GM03348 (cell line): ENCODE data around the gene CNPY2.
"Not testable (repeated sequence)": the region's sequence is repeated elsewhere in the genome, so short reads cannot be mapped to it uniquely, and the experiment has no call there.

Source experiments
- DNase-seq: peaks from one replicate; pipeline ENCODE4 v3.0.0; 2012; ENCODE audit warnings: low spot score

Gene CNPY2

DNA sequence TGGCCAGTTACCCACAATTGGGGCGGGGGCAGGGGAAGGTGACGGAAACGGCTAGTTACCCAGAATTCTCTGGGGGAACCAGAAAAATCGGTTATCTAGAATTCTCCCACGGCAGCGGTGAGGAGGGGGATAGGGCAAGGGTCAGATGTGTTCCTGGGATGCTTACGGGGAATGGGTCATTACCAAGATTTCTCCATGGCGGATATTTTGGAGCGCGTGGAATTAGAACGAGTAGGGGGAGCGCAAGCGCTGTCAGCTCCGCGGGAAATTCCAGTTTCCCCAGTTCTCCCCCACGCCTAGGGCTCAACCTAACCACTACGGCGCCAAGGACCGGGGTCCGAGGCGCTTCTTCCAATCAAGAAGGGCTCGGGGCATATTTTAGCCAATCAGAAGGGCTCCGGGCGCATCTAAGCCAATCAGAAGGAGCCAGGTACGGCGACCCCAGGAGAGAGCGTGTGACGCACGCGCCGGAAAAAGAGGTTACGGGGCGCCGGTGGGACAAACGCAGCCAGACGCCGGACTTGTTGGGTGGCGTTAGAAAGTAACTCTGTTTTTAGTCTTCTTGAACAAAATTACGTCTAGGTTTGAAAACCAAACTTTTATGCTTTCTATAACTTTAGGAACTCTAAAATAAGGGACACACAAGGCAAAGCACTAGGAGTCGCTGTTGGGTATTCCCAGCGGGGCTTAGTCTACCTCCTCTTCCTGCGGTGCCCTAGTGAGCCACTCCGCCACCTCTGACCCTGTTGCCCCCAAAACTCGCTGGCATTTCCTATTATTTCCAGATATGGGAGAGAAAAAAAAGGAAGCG lies 18.1 kb upstream of the CNPY2 start, which contains the start of gene PAN2:
Gene PAN2, minus strand, starts transcription at position 322 of the 811 bp plus-strand sequence. CDS start 906 bp downstream, outside the sequence.
- peak; percentile 99 for DNase-seq

DNA sequence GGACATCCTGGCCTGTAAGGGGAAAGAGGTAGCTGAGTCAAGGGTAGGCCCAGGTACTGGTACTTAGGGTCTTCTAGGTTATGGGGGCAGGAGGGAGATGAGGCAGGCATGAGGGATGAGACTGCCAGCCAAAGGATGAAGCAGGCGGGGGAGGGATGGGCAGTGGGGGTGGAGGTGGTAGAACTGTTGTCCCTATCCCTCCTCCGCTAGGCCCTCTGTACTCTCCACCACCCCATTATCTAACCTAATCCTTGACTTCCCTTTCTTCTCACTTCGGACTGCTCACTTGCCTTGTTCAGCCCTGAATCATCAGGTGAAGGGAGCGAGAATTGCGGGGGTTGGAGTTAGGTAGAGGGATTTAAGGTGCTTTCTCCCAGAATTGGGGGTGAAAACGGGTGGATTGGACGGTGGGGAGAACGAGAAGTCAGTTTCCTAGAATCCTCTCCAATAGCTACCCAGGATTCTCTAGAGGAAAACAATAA lies 17.4 kb upstream of the CNPY2 start:
- DNase-seq, result no peak

DNA sequence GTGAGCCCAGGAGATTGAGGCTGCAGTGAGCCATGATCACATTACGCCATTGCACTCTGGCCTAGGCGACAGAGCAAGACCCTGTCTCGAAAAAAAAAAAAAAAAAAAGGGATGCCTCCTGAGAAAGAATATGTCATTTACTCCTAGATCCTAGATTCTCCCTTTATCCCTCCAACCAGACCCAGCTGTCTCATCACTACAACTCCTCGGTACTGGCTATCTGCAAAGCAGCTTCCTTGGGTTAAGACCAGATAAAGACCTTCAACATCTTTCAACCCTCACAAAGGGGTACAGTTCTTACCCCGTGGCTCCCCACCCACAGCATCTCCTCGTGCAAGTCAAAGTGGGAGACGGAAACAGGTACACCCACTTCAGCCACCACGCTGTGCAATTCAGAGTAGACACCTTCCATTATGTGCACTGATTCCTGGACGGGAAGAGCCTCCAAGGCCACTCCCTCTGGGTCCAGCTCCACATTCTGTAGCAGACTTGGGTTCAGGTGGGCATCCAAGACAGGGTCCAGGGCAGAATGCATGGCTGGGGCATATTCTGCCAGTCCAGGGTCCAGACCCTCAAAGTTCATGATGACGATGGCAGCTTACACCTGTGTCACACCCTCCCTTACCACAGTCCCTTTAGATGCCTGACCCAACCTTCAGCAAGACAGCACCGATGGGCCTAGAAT lies 16.9 kb upstream of the CNPY2 start:
- DNase-seq, result no peak

DNA sequence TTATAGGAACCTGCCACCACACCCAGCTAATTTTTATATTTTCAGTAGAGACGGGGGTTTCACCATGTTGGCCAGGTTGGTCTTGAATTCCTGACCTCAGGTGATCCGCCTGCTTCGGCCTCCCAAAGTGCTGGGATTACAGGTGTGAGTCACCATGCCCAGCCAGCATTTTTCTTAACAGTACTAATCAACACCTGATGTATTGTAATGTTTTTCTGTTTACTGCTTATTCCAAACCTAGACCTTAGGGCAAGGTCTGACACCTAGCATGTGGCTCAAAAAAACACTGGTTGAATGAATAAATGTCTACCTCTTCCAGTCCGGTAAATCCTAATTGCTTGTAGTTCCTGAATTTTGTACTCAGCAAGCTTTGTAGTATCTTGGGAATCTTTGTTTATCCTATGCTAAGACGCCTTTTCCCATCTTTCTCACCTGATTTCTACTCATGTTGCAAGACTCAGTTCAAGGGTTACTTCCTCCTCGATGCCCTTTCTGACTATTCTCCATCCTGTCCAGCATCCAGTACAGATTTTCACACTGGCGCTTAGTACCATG lies 15.2 kb upstream of the CNPY2 start:
- no peak for DNase-seq

DNA sequence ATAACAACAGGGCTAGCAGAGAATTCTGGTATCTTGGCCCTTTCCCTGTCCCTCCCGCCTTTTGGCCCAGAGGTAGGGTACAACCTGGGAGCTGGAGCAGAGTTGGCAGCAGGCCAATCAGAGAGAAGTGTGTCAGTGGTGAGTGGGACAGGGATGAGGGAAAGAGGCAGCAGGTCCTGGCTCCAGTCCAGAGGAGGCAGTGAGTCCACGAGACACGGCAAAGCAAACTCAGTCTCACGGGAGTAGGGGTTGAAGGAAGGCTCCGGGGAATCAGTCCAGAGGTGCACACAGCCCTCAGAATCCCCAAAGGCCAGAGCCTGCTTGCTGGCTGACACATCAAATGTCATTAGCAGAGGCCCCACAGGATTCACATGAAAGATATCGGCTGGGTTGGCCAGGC lies 10.7 kb upstream of the CNPY2 start:
- no peak for DNase-seq

DNA sequence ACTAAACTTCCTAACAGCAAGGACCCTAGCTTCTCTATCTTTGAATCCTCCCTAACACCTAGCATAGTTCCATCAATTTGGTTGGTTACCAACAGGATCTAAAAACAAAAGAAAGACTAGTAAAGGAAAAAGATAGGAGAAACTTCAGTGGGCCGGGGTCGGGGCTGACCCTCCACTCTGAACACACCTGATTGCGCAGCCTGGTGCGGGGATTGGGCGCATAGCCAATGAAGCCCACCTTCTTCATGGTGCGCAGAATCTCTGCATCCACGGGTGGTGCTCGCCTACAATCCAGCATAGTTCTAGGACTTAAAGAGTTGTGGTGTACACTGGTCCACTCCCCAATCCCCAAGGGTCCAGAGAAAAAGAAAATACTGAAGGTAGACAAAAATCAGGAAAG lies 10.3 kb upstream of the CNPY2 start:
- DNase-seq, result no peak

DNA sequence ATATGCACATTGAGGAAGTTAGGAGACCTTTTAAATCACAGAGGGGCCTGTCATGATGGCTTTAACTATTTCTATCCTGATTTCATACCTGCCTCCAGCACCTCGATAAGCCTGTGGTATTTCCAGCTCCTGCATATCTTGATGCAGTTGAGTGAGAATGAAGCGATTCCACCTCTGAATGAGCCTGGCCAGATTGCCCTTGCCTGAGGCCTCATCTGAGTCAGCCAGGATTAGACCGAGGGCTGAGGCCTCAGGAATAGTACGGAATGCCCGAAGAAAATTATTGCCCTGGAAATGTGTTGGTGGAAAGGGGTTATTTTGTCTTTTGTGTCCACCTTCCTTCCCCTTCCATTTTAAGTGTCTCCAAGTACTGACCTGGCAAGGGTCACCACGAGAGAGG lies 8.4 kb upstream of the CNPY2 start:
- DNase-seq, result no peak

DNA sequence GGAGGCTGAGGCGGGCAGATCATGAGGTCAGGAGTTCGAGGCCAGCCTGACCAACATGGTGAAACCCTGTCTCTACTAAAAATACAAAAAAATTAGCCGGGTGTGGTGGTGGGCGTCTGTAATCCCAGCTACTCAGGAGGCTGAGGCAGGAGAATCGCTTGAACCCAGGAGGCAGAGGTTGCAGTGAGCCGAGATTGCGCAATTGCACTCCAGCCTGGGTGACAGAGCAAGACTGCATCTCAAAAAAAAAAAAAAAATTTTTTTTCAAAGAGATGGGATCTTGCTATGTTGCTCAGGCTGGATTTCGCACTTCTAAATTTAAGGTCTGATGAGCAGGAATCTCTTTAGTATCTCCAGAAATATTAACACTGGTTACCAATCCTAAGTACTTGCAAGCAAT lies 5.8 kb upstream of the CNPY2 start:
- not testable (repeated sequence) for DNase-seq

DNA sequence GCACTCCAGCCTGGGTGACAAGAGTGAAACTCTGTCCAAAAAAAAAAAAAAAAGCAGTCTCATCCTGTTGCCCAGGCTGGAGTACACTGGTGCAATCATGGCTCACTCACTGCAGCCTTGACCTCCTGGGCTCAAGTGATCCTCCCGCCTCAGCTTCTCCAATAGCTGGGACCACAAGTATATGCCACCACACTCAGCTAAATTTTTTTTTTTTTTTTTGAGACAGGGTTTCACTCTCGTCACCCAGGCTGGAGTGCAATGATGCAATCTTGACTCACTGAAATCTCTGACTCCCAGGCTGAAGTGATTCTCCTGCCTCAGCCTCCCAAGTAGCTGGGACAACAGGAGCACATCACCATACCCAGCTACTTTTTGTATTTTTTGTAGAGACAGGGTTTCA lies 5.2 kb upstream of the CNPY2 start:
- no peak for DNase-seq

DNA sequence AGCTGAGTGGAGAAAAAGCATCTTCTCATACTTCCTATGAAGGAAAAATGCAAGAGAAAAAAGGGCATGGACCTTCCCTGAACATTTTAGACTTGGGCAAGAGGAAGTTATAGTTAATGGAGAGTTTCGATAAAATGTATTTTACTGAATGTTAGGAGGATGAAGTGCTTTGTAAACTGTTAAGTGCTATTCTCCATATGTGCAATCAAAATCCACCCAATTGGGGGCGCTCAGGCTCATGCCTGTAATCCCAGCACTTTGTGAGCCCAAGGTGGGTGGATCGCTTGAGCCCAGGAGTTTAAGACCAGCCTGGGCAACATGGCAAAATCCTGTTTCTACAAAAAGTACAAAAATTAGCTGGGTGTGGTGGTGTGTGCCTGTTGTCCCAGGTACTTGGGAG lies 1.9 kb upstream of the CNPY2 start:
- no peak for DNase-seq

DNA sequence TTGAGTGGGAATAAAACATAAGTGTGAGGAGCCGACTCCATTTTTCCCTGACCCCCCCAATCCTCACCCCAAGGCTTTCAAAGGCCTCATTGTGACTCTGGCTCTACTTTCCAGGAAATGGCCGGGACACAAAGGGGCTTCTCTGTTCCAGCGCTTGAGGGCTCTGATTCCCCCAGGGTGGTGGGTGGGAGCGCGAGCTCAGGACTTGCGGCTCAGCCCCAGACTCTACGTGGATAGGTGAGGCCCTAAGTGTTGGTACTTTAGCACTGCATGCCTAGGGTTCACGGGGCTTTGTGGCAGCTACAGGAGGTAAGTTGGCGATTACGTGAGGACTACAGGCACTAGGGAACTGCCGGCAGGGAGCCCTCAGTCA lies 553 bp downstream of the CNPY2 start:
- no peak for DNase-seq

DNA sequence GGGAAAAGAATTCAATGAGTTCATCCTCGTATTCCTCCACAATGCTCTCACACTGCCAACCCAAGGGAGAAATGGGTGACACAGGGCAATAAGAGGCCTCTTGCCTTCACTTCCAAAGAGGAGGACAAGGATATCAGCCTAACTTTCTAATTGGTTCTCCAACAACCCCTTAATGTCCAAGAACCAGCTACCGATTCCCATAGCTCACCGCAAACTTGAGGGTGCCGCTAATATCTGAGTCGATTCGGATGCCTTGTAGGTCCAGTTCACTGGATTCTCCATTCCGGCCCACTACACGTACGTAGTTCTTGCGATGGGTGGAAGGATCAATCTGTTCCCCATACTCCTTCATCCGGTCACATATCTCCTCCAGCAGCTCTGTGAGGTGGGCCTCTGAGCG lies 4.8 kb downstream of the CNPY2 start:
- no peak for DNase-seq

DNA sequence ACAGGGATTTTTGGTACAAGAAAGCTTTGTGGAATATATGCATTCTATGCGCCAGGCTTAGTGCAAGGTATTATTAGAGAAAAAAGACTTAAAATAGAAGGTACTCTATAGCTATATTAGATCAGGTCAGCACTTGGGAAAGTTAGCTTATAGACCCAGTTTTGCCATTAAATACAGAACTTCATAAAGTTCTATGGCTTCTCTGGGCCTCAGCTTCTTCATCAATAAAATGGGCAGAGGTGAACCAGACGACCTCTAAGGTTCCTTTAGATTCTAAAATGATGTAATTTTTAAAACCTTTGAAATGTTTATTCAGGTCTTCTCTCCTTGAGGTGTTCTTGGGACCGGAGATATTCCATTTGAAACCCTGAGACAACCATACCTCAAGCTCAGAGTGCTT lies 7.1 kb downstream of the CNPY2 start:
- no peak for DNase-seq

DNA sequence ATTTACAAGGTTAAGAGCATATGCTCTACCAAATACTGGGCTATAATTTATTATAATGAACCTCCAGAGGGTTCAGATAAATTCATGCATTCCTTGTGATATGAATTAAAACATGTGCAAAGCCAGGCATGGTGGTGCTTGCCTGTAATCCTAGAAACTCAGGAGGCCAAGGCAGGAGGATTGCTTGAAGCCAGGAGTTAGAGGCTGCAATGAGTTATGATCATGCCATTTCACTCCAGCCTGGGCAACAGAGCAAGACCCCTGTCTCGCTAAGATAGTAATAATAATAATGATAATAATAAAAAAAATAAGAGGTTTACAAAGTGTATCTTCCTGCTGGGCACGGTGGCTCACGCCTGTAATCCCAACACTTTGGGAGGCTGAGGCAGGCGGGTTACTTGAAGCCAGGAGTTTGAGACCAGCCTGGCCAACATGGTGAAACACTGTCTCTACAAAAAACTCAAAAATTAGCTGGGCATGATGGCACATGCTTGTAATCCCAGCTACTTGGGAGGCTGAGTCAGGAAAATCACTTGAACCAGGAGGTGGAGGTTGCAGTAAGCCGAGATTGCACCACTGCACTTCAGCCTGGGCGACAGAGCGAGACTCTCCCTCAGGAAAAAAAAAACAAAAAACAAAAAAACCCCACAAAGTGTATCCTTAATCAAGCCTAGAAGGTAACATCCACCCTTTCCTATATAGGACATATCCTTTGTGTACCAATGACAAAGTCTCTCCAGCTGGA lies 8.4 kb downstream of the CNPY2 start:
- DNase-seq, result no peak

DNA sequence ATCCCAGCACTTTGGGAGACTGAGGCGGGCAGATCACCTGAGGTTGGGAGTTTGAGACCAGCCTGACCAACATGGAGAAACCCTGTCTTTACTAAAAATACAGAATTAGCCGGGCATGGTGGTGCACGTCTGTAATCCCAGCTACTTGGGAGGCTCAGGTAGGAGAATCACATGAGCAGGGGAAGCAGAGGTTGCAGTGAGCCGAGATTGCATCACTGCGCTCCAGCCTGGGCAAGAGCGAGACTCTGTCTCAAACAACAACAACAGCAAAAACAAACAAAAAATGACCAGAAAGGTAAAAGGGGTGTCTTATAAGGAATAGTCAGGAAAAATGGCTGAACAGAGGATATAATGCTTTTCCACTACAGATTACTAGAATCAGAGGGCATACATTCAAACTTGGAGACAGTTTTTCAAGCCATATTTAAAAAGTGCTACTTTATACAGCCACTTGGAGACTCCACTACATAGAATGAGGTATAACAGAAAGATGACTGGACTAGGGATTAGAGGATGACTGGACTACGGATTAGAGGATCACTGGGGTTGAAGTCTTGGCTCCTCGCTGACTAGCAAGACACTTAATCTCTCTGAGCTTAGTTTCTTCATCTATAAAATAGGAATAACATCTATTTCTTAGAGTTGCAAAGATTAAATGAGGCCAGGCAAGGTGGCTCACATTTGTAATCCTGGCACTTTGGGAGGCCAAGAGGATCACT lies 10.8 kb downstream of the CNPY2 start:
- DNase-seq, result no peak

DNA sequence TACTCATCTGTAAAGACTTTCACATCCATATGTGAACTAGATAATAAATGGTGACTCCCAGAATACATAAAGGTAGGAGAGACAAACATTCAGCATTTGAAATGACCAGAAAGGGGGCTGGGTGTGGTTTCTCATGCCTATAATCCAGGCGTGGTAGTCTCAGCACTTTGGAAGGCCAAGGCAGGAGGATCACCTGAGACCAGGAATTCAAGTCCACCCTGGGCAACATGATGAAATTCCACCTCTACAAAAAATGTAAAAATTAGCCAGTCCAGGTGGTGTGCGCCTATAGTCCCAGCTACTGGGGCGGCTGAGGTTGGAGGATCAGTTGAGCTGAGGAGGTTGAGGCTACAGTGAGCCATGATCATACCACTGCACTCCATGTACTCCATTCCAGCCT lies 11.5 kb downstream of the CNPY2 start:
- DNase-seq, result no peak

DNA sequence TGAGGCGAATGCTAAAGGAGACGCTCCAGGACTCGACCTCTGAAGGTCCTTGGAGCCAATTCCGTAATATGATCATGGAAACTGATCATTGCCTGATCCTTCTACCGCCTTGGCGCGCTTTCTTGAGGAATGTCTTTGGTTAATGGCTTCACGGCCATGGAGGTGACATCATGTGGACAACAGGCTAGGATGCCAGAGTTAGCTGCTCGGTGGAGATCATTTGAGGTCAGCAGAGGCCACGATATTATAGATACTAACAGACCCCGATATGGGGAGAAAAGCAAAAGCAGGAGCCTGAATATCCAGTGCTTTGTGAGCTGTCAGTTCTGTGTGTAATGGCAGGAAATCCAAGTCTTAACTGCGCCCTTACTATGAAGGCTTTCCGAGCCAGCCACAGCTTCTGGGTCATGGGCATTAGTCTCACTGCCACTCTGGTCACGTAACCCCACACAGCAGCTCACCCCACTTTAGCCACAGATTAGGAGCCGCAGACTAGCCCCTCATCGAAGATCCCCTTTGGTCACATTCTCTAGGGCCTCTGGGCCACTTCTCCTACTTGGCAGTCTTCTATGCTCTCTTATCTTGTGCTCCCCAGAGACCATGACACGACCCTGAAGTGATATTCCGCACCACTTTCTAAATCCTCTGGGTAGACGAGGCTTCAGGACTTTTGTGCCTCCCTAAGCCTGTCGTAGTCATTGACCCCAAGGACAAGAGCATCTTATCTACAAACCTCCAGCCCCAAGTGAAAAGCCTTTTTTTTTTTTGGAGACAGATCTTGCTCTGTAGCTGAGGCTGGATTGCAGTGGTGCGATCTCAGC lies 14.9 kb downstream of the CNPY2 start:
- DNase-seq, result no peak

DNA sequence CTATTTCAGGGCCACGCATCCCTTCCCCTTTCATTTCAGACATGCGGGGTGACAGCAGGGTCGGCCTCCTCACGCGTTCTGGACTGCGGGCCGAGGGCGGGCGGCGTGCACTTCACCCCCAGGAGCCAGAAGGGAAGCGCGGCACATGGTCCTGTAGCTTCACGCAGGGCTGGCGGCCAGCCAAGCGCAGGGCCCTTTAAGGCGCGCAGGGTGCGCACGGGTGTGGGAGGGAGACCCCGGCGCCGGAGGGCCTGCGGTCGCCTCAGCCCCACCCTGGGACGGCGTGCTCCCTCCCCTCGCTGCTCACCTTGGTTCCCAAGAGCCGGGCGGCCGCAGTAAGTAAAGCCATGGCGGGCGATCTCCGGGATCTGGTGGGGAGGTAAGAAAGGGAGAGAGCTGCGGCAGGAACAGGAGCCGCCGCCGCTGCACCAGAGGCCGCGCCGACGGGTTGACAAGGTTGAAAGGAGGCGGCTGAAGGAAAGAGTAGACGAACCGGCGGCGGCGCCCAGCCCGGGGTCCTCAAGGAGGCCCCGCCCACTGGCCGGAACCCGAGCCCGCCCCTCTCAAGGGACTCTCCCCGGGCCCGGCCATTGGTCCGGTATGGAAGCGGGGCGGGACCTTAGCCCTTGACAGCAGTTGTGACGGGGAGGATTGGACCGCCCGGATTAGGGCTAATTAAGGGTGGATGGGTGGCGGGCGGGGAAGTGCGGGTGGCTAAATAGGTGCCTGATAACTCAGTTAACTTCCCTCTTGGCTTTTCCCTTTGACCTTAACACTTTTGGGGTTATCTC lies 15.7 kb downstream of the CNPY2 start, which contains the start of gene CS:
Gene CS, minus strand, starts transcription at position 478 of the 791 bp plus-strand sequence. Its CDS starts 129 bp downstream, at position 349.
- DNase-seq, result peak; percentile 99

DNA sequence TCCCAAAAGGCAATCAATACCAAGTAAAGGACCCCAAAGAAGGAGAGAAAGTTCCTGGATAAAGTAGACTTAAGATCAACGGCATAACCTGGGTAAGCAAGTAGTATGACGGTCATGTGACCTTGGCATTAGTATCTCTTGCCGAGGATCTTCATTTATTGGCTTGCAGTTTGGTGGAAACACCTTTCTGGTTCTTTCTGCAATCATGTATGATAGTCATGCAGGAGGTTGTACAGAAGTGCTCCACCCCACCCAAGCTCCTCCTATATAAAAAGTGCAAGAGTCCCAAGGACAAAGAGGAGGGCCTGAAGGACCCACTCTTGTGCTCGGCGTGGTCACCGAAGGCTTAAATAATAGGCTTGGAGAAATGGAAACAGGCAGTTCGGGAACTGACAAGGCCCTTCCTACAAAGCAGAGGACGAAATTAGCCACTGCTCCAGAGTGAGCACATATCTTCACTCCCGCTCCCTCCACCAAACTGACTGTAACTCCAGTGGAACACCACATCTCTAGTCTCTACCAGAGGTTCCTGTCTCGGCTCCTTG lies 16.4 kb downstream of the CNPY2 start:
- DNase-seq, result peak; percentile 20

DNA sequence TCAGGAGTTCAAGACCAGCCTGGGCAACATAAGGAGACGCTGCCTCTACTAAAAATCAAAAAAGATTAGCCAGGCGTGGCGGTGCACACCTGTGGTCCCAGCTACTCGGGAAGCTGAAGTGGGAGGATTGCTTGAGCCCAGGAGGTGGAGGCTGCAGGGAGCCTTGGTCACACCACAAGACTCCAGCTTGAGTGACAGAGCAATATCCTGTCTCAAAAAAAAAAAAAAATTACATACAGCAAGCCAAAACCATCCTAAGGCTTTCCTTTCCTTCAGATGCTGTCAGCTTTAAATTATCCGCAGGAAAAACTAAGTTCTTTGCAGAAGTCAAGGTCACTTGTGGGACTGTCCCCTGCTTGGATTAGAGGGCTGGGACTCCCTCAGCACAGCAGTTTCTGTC lies 17.0 kb downstream of the CNPY2 start:
- no peak for DNase-seq
